Measurements from ENCODE around the gene FAM110D. TPM values are rescaled to one million over a fixed set of nuclear protein-coding genes. Genes with fewer than 3 reads are reported as not detected.

The FAM110D gene
- total and polyA plus RNA-seq, 10 of the 15 experiments (the other 5 are each of a cell fraction or from before 2014, with no cell fraction given) = 0.06 TPM; not detected in 9

DNA sequence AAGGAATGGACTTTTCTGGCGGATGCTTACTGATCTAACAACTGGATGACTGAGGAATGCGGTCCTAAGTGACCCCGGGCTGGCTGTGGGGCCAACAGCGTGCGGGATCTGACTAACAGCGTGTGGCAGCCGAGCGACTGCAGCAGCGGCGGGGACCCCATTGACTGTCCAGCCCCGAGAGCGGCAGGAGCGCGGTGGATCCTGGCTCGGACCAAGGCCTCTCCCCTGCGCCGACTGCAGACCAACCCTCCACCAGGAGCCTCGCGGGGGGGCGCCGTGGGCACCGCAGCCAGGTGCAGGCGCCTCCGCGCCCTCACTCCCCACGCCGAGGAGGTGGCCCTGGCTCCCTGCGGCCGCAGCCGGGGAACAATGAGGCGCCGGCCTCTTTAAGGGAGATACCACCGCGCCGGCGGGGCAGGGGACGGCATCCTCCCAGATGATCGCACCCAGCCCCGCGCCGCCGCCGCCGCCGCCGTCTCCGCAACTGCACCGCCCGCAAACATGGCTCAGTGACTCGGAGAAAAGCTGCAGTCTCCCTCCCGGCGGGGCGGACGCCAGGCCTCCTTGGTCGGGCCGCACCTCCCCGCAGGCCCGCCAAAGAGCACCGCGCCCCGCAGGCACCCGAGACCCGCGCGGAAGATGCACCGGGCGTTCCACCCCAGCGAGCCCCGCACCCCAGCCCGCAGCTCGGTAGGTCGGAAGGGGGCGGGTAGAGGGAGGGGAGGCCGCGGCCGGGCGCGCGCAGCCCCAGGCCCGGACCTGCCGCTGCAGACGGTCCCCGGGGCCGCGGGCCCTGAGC is 47.9 kb upstream of the FAM110D start (continued):
- TF ChIP-seq SPI1 (IDR thresholded peaks at IDR 0.05; ENCODE audit: borderline replicate concordance, insufficient read depth, low read depth, low read length) = no peak
- TF ChIP-seq, protein P1, sequence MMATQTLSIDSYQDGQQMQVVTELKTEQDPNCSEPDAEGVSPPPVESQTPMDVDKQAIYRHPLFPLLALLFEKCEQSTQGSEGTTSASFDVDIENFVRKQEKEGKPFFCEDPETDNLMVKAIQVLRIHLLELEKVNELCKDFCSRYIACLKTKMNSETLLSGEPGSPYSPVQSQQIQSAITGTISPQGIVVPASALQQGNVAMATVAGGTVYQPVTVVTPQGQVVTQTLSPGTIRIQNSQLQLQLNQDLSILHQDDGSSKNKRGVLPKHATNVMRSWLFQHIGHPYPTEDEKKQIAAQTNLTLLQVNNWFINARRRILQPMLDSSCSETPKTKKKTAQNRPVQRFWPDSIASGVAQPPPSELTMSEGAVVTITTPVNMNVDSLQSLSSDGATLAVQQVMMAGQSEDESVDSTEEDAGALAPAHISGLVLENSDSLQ (IDR thresholded peaks at IDR 0.05) = 0 out of 2 replicates have a peak, but pooled peaks have one; percentile 4
- TF ChIP-seq, protein P2, sequence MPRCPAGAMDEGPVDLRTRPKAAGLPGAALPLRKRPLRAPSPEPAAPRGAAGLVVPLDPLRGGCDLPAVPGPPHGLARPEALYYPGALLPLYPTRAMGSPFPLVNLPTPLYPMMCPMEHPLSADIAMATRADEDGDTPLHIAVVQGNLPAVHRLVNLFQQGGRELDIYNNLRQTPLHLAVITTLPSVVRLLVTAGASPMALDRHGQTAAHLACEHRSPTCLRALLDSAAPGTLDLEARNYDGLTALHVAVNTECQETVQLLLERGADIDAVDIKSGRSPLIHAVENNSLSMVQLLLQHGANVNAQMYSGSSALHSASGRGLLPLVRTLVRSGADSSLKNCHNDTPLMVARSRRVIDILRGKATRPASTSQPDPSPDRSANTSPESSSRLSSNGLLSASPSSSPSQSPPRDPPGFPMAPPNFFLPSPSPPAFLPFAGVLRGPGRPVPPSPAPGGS (IDR thresholded peaks at IDR 0.05; ENCODE audit: borderline replicate concordance, insufficient read depth, low read depth, low read length, poor library complexity, severe bottlenecking) = no peak
- TF ChIP-seq ZNF384 (IDR thresholded peaks at IDR 0.05; ENCODE audit: borderline replicate concordance, low read depth, low read length) = no peak
- TF ChIP-seq MEF2B (IDR thresholded peaks at IDR 0.05; ENCODE audit: partially characterized antibody, poor library complexity, severe bottlenecking) = no peak
- 0 out of 4 replicates have a peak, but pooled peaks of 1 of the 2 experiments have one; percentile 26 for TF ChIP-seq IKZF2 (IDR thresholded peaks at IDR 0.05)
- no peak for TF ChIP-seq RCOR1 (conservative IDR thresholded peaks at IDR 0.05; ENCODE audit: low read depth, low read length)
- TF ChIP-seq TAF1 (IDR thresholded peaks at IDR 0.05; ENCODE audit: borderline replicate concordance, low read depth, low read length) = peak; percentile 56; the same call in 1 of the 2 replicates
- no peak for TF ChIP-seq CHD1 (IDR thresholded peaks at IDR 0.05; ENCODE audit: low read depth, low read length)
- no peak for TF ChIP-seq PML (IDR thresholded peaks at IDR 0.05; ENCODE audit: low read length)
- TF ChIP-seq ZBED1 (IDR thresholded peaks at IDR 0.05; ENCODE audit: borderline replicate concordance) = no peak
- TF ChIP-seq, protein P3, sequence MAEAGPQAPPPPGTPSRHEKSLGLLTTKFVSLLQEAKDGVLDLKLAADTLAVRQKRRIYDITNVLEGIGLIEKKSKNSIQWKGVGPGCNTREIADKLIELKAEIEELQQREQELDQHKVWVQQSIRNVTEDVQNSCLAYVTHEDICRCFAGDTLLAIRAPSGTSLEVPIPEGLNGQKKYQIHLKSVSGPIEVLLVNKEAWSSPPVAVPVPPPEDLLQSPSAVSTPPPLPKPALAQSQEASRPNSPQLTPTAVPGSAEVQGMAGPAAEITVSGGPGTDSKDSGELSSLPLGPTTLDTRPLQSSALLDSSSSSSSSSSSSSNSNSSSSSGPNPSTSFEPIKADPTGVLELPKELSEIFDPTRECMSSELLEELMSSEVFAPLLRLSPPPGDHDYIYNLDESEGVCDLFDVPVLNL (IDR thresholded peaks at IDR 0.05; ENCODE audit: low read depth, low read length) = no peak
- TF ChIP-seq ZNF207 (IDR thresholded peaks at IDR 0.05; ENCODE audit: borderline replicate concordance) = no peak
- TF ChIP-seq CEBPB (IDR thresholded peaks at IDR 0.05; ENCODE audit: borderline replicate concordance in 1 of 2, low read depth in 2 of 2, low read length in 2 of 2) = no peak
- no peak for TF ChIP-seq CBFB (IDR thresholded peaks at IDR 0.05; ENCODE audit: low read depth)
- TF ChIP-seq, protein P4, sequence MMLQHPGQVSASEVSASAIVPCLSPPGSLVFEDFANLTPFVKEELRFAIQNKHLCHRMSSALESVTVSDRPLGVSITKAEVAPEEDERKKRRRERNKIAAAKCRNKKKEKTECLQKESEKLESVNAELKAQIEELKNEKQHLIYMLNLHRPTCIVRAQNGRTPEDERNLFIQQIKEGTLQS (IDR thresholded peaks at IDR 0.05; ENCODE audit: borderline replicate concordance, extremely low read depth, low read depth, low read length) = no peak
- TF ChIP-seq, protein P5, sequence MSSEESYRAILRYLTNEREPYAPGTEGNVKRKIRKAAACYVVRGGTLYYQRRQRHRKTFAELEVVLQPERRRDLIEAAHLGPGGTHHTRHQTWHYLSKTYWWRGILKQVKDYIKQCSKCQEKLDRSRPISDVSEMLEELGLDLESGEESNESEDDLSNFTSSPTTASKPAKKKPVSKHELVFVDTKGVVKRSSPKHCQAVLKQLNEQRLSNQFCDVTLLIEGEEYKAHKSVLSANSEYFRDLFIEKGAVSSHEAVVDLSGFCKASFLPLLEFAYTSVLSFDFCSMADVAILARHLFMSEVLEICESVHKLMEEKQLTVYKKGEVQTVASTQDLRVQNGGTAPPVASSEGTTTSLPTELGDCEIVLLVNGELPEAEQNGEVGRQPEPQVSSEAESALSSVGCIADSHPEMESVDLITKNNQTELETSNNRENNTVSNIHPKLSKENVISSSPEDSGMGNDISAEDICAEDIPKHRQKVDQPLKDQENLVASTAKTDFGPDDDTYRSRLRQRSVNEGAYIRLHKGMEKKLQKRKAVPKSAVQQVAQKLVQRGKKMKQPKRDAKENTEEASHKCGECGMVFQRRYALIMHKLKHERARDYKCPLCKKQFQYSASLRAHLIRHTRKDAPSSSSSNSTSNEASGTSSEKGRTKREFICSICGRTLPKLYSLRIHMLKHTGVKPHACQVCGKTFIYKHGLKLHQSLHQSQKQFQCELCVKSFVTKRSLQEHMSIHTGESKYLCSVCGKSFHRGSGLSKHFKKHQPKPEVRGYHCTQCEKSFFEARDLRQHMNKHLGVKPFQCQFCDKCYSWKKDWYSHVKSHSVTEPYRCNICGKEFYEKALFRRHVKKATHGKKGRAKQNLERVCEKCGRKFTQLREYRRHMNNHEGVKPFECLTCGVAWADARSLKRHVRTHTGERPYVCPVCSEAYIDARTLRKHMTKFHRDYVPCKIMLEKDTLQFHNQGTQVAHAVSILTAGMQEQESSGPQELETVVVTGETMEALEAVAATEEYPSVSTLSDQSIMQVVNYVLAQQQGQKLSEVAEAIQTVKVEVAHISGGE (CRISPR knock-in tag; IDR thresholded peaks at IDR 0.05) = no peak
- TF ChIP-seq, protein P6, sequence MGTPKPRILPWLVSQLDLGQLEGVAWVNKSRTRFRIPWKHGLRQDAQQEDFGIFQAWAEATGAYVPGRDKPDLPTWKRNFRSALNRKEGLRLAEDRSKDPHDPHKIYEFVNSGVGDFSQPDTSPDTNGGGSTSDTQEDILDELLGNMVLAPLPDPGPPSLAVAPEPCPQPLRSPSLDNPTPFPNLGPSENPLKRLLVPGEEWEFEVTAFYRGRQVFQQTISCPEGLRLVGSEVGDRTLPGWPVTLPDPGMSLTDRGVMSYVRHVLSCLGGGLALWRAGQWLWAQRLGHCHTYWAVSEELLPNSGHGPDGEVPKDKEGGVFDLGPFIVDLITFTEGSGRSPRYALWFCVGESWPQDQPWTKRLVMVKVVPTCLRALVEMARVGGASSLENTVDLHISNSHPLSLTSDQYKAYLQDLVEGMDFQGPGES (IDR thresholded peaks at IDR 0.05) = no peak
- TF ChIP-seq NFXL1 (IDR thresholded peaks at IDR 0.05; ENCODE audit: borderline replicate concordance) = no peak
- TF ChIP-seq RELA (IDR thresholded peaks at IDR 0.05; ENCODE audit: borderline replicate concordance, partially characterized antibody) = no peak
